HUDEP-2 (cell line): ENCODE results near the gene PEAK3.

Experiments used
- DNase-seq, 76 experiments: peaks; one replicate each; lab custom pipeline; 2025; ENCODE audit not compliant: unreplicated experiment in 76 of 76; lab: John Stamatoyannopoulos, UW

The PEAK3 gene

GRCh38 chr19:2252797-2253105, 29.2 kb downstream of the PEAK3 start:
- DNase-seq: no peak

- no peak for DNase-seq
Measured at GRCh38 chr19:2252055-2252796, 29.7 kb downstream of the PEAK3 start.

GRCh38 chr19:2251106-2252054, 30.6 kb downstream of the PEAK3 start:
- peak in 11 of 76 experiments; percentile 19 to 43 (median 32) for DNase-seq

GRCh38 chr19:2250766-2251105, 31.2 kb downstream of the PEAK3 start:
- no peak for DNase-seq

GRCh38 chr19:2249880-2250765, 31.9 kb downstream of the PEAK3 start:
- DNase-seq: peak in 1 of 76 experiments; percentile 26

GRCh38 chr19:2249010-2249866, 32.7 kb downstream of the PEAK3 start, which contains the start of gene AMH:
AMH (plus strand) TSS chr19:2249323; CDS start chr19:2249333, 10 bp downstream.
- DNase-seq: no peak

- DNase-seq: no peak
Measured at GRCh38 chr19:2248136-2249009, 33.6 kb downstream of the PEAK3 start.

- no peak for DNase-seq
Measured at GRCh38 chr19:2247433-2248101, 34.4 kb downstream of the PEAK3 start.

- DNase-seq: peak in 26 of 76 experiments; percentile 9 to 77 (median 34)
Measured at GRCh38 chr19:2246801-2247361, 35.1 kb downstream of the PEAK3 start.

- no peak for DNase-seq
Measured at GRCh38 chr19:2246014-2246620, 35.9 kb downstream of the PEAK3 start.

GRCh38 chr19:2245273-2245672, 36.7 kb downstream of the PEAK3 start:
- DNase-seq: no peak

GRCh38 chr19:2244486-2244885, 37.5 kb downstream of the PEAK3 start:
- DNase-seq: no peak

GRCh38 chr19:2244125-2244411, 37.9 kb downstream of the PEAK3 start:
- no peak for DNase-seq

GRCh38 chr19:2243274-2244124, 38.5 kb downstream of the PEAK3 start:
- DNase-seq: no peak

- no peak for DNase-seq
Measured at GRCh38 chr19:2242816-2243215, 39.2 kb downstream of the PEAK3 start.

- DNase-seq: no peak
Measured at GRCh38 chr19:2242092-2242537, 39.9 kb downstream of the PEAK3 start.
